GM19025 (cell line): Measurements from ENCODE around the gene HTD2.

Source experiments
- ATAC-seq: cut with Tn5 transposase; IDR thresholded peaks from one replicate; pipeline ENCODE4 v1.9.1; 2021; ENCODE audit warnings: mild to moderate bottlenecking, low read depth, moderate library complexity; ENCODE audit not compliant: unreplicated experiment

Gene HTD2

GRCh38 chr3:58291671-58292338, 14.5 kb upstream of the HTD2 start:
- no peak for ATAC-seq

DNA sequence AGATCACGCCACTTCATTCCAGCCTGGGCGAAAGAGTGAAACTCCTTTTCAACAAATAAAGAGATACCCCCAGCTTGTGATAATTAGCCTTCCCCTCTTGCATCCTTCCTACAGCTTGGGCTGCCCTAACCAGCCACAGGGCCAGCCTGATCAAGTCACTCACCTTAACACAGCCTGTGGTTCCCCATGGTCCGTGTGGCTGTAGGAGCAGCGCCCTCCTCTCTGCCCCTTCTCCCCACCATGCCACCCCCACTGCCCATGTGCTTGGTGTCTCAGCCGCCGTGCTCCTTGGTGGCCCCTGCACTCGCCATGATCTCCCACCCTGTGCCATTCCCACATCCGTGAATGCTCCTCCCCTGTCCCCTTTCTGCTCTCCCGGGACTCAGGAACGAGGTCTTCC, 13.5 kb upstream of the HTD2 start:
- ATAC-seq, result no peak

GRCh38 chr3:58293516-58293915, 12.8 kb upstream of the HTD2 start:
- no peak for ATAC-seq

DNA sequence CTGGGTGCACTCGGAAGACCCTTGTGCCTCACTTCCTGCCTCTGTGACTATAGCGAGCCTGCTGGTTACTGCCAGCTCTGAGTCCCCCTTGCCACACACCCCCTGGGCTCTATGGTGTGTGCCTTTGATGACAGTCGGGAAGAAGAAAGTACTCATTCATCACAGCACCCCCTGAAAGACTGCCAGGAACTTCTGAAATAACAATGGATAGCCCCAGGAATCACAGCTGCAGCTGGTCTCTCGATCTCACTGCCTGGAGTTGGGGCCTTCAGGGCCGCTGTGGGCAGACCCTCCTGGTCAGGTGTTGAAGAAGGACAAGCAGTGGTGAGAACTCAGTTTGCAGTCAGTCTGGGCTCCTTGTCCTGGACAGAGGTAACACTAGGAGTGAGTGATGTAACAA, 10.1 kb upstream of the HTD2 start:
- ATAC-seq, result no peak

GRCh38 chr3:58296843-58297242, 9.5 kb upstream of the HTD2 start:
- ATAC-seq, result no peak

GRCh38 chr3:58298190-58298589, 8.1 kb upstream of the HTD2 start:
- no peak for ATAC-seq

GRCh38 chr3:58299075-58299474, 7.2 kb upstream of the HTD2 start:
- no peak for ATAC-seq

DNA sequence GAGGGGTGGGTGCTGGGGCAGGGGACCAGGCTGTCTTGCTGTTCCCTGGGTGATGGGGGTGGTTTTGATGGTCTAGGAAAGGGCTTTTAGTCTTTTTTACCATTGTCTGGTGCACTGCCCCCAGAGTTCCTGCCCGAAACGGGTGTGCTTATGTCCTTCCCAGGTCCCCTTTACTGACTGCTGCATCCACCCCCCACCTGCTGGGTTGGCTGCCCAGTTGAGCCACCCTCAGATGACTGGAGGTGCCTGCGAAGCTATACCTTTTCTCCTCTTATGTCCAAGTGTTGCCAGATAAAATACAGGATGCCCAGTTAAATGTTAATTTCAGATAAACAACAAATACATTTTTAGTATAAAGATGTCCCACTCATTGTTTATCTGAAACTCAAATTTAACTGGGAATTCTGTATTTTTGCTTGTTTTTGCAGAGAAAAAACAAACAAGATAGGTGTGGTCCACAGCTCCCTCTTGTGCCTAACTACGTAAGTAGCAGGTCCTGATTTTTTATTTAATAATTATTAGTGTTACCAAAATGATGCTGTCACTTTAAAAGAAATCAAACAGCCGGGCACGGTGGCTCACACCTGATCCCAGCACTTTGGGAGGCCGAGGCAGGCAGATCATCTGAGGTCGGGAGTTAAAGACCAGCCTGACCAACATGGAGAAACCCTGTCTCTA, 6.3 kb upstream of the HTD2 start:
- no peak for ATAC-seq

DNA sequence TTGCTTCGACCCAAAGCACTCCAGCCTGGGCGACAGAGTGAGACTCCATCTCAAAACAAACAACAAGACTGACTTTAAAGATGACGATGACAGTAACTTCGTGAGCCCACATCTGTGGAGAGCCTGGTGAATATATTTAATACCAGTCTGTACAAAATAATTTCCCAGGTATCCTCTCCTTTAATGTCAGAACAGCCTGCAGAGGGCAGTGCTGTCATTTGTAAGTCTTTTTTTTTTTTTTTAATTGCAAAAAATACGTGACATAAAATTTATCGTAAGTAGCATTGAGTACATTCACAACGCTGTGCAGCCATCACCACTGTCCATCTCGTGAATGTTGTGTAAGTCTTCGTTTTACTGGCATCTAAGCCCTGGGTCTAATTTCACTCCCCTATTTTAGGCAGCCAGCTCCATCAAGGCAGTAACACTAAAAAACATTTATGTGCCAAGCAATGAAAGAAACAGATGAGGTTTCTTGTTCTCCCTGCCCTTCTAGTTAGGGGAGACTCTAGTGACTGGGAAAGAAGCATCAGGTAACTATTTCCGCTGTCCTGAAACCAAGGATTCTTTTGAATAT, 1.4 kb downstream of the HTD2 start:
- no peak for ATAC-seq

DNA sequence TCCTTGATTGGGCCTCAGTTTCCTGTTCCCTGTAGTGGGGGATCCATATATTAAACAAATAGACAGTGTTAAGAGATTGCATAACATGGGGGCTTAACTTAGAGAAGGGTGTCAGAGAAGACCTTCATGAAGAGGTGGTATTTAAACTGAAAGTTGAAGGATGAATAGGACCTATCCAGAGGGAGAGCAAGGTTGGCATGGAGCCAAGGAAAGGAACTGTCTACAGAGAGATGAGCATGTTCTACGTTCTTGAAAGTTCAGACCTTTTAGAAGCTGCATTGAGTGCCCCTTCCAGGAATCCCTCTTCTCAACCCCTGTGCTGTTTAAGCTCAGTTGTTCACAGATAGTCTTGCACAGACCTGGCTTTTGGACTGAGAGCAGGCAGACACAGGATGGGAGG, 2.4 kb downstream of the HTD2 start:
- no peak for ATAC-seq

GRCh38 chr3:58317811-58318210, 11.5 kb downstream of the HTD2 start:
- no peak for ATAC-seq

DNA sequence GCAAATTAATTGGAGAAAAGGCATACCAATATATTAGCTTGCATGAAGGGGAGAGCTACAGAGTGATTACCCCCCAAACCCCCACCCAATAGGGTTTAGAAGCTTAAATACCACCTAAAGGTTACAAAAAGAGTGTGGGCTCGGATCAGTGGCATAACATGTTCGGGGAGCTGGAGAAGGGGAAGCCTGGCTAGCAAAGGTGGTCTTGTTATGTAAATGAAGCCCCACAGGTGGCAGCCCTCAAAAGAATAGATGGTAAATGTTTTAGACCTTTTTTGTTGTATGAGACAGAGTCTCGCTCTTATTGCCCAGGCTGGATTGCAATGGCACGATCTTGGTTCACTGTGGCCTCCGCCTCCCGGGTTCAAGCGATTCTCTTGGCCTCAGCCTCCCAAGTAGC, 15.5 kb downstream of the HTD2 start:
- ATAC-seq, result no peak

- no peak for ATAC-seq
Observed at GRCh38 chr3:58322793-58323192, 16.5 kb downstream of the HTD2 start.

GRCh38 chr3:58323529-58324390, 17.4 kb downstream of the HTD2 start:
- ATAC-seq, result no peak

GRCh38 chr3:58324391-58325390, 18.4 kb downstream of the HTD2 start:
- no peak for ATAC-seq

GRCh38 chr3:58325525-58325992, 19.2 kb downstream of the HTD2 start:
- ATAC-seq, result no peak

- no peak for ATAC-seq
Observed at GRCh38 chr3:58326267-58326900, 20.1 kb downstream of the HTD2 start.

- no peak for ATAC-seq
Observed at GRCh38 chr3:58329150-58329921, 23.0 kb downstream of the HTD2 start.
